Lower lobe of right lung (tissue), 2 donors: ENCODE results near the gene CSAD. TPM values are rescaled to one million over a fixed set of nuclear protein-coding genes. Genes with fewer than 3 reads are reported as not detected.

ENCODE experiments used
- ATAC-seq, 2 donors: fragments of 200-7000 bp; cut with Tn5 transposase; one replicate each; pipeline ENCODE4 v1.9.1; 2020 to 2022; ENCODE audit warnings: mild to moderate bottlenecking in 2 of 2, moderate library complexity in 2 of 2
- DNase-seq: peaks from one replicate; pipeline ENCODE4 v3.0.0-alpha.2; 2020
- H3K27ac ChIP-seq: fragments of 200-600 bp; one replicate; pipeline ENCODE4 v1.8.0; 2022
- H3K27me3 ChIP-seq: fragments of 200-600 bp; one replicate; pipeline ENCODE4 v1.8.0; 2022; ENCODE audit warnings: low read depth
- H3K36me3 ChIP-seq: fragments of 200-600 bp; one replicate; pipeline ENCODE4 v1.8.0; 2022; ENCODE audit warnings: mild to moderate bottlenecking
- H3K4me1 ChIP-seq: fragments of 200-600 bp; one replicate; pipeline ENCODE4 v1.8.0; 2022
- H3K4me3 ChIP-seq: fragments of 200-600 bp; one replicate; pipeline ENCODE4 v1.8.0; 2022; ENCODE audit warnings: mild to moderate bottlenecking
- H3K9me3 ChIP-seq: fragments of 200-600 bp; one replicate; pipeline ENCODE4 v1.8.0; 2022
- intact Hi-C: fragments of 100-400 bp; cut with DNase I; formaldehyde crosslinking; loops from one replicate; pipeline ENCODE4 v1.11.0; 2022
- total RNA-seq: library from RNA; stranded (reverse); fragmentation: NEBNext Ultra II Directional; extraction: Animal tissue kit (Norgen Biotek cat#: 25700); gene quantifications from one replicate; pipeline ENCODE4 v1.2.1, GENCODE V29; 2021
- TF ChIP-seq, protein P1 (sequence below): fragments of 200-600 bp; IDR thresholded peaks from one replicate; pipeline ENCODE4 v1.8.0; 2022; ENCODE audit warnings: antibody characterized with exemption, mild to moderate bottlenecking
- donor health status: DM: no; HTN: yes; CAD: no; lungs with severe emphysema.

CSAD gene
- total RNA-seq, 1 donor from 2014 or later = 39.2 TPM

GRCh38 chr12:53172352-53172751 is 8.4 kb downstream of the CSAD start:
- Histone ChIP-seq H3K4me3 (no peak overlapping the region), H3K27ac (no peak overlapping the region), H3K27me3 (no peaks in the 10 kb centered on the region), H3K9me3 (no peaks in the 10 kb centered on the region), H3K4me1 (peaks cover 5% of the 10 kb centered on the region), H3K36me3 (peaks cover 18% of the 10 kb centered on the region)
- TF ChIP-seq, protein P1, sequence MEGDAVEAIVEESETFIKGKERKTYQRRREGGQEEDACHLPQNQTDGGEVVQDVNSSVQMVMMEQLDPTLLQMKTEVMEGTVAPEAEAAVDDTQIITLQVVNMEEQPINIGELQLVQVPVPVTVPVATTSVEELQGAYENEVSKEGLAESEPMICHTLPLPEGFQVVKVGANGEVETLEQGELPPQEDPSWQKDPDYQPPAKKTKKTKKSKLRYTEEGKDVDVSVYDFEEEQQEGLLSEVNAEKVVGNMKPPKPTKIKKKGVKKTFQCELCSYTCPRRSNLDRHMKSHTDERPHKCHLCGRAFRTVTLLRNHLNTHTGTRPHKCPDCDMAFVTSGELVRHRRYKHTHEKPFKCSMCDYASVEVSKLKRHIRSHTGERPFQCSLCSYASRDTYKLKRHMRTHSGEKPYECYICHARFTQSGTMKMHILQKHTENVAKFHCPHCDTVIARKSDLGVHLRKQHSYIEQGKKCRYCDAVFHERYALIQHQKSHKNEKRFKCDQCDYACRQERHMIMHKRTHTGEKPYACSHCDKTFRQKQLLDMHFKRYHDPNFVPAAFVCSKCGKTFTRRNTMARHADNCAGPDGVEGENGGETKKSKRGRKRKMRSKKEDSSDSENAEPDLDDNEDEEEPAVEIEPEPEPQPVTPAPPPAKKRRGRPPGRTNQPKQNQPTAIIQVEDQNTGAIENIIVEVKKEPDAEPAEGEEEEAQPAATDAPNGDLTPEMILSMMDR = no peak
- intact Hi-C loops = no loop called here
- no peak for DNase-seq
- ATAC-seq = no peak

GRCh38 chr12:53171725-53172329 is 8.9 kb downstream of the CSAD start:
- intact Hi-C loops = no loop called here
- Histone ChIP-seq H3K9me3 (no peaks in the 10 kb centered on the region), H3K27ac (no peak overlapping the region), H3K36me3 (peaks cover 18% of the 10 kb centered on the region), H3K4me1 (peaks cover 5% of the 10 kb centered on the region), H3K4me3 (no peak overlapping the region), H3K27me3 (no peaks in the 10 kb centered on the region)
- TF ChIP-seq, protein P1 = no peak
- ATAC-seq (no peak), DNase-seq (no peak)

- no peaks in the 10 kb centered on the region for H3K27me3 ChIP-seq
- ATAC-seq = no peak
- TF ChIP-seq, protein P1 = no peak
- intact Hi-C loops = no loop called here
- no peaks in the 10 kb centered on the region for H3K9me3 ChIP-seq
- H3K27ac ChIP-seq = no peak overlapping the region
- H3K4me1 ChIP-seq = peaks cover 5% of the 10 kb centered on the region
- no peak overlapping the region for H3K4me3 ChIP-seq
- peaks cover 18% of the 10 kb centered on the region for H3K36me3 ChIP-seq
- DNase-seq = no peak
These were observed 9.6 kb downstream of the CSAD start for GRCh38 chr12:53170876-53171724.

DNA sequence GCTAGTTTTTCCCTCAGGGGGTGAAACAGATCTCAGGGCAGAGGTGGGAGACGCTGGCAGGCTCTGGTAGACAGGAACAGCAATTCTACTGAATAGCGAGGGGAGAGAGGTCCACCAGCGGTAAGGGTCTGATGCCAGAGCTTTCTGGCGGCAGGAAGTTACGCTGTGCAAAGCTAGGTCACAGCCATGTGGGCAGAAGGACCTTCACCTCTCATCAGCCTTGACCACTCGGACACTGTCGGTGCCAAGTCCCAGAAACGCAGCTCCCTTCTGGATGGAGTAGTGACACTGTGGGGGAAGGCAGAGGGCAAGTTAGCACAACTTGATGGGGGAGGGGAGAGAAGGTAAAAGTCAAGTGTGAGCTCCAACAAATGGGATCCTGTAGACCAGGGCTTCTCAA is 10.5 kb downstream of the CSAD start:
- H3K9me3 ChIP-seq = no peaks in the 10 kb centered on the region
- H3K27ac ChIP-seq = no peak overlapping the region
- ATAC-seq = no peak
- intact Hi-C loops = no loop called here
- no peak for DNase-seq
- TF ChIP-seq, protein P1 = no peak
- H3K4me1 ChIP-seq = peaks cover 1% of the 10 kb centered on the region
- peaks cover 18% of the 10 kb centered on the region for H3K36me3 ChIP-seq
- H3K4me3 ChIP-seq = no peak overlapping the region
- no peaks in the 10 kb centered on the region for H3K27me3 ChIP-seq

- Histone ChIP-seq H3K36me3 (peaks cover 18% of the 10 kb centered on the region), H3K4me1 (no peaks in the 10 kb centered on the region), H3K27ac (no peak overlapping the region), H3K27me3 (no peaks in the 10 kb centered on the region), H3K9me3 (no peaks in the 10 kb centered on the region), H3K4me3 (no peak overlapping the region)
- intact Hi-C loops = no loop called here
- TF ChIP-seq, protein P1 = no peak
- DNase-seq = no peak
- ATAC-seq = no peak
These were observed 11.1 kb downstream of the CSAD start for GRCh38 chr12:53169644-53170043.
